Lower leg skin (tissue), 4 donors: ENCODE data around the gene CRY2. TPM values are rescaled to one million over a fixed set of nuclear protein-coding genes. Genes with fewer than 3 reads are reported as not detected.
A peak's percentile ranks its signal among the peaks of the same experiment; 100 is the strongest.

Experiments used
- DNase-seq, 2 donors: peaks; one replicate each; pipeline ENCODE4 v3.0.0-alpha.2; 2019; ENCODE audit warnings: low spot score in 2 of 2
- H3K4me3 ChIP-seq: fragments of 200-600 bp; sonication (generic); 2 replicates; pipeline ENCODE4 v1.5.1; 2017; ENCODE audit warnings: mild to moderate bottlenecking, low read depth; ENCODE audit not compliant: poor library complexity, severe bottlenecking
- POLR2A ChIP-seq, 2 donors: fragments of 450-650 bp; IDR thresholded peaks; one replicate each; pipeline ENCODE4 v1.6.1; 2016 to 2017; ENCODE audit warnings: antibody characterized with exemption in 2 of 2, mild to moderate bottlenecking in 1 of 2, moderate library complexity in 1 of 2
- WGBS, 2 donors: methylation state at CpG; one replicate each; pipeline ENCODE4 v1.1.5; 2018; 5-methylcytosine and 5-hydroxymethylcytosine counted together
- intact Hi-C: fragments of 100-400 bp; cut with DNase I; formaldehyde crosslinking; loops from one replicate; pipeline ENCODE4 v1.15.0; 2023; ENCODE audit warnings: low total_unique reads
- total RNA-seq, 4 donors: library from RNA; depleted of rRNA; stranded (reverse); fragments of >200 nt; gene quantifications; one replicate each; pipeline ENCODE4 v1.1.0, GENCODE V29; 2016
- TF ChIP-seq, protein P1 (sequence below), 3 donors: fragments of 450-650 bp; IDR thresholded peaks; one replicate each; pipeline ENCODE4 v1.5.1; 2016; ENCODE audit warnings: antibody characterized with exemption in 3 of 3, mild to moderate bottlenecking in 3 of 3, moderate library complexity in 2 of 3

The CRY2 gene
- total RNA-seq, 4 donors from 2014 or later, result 59.6 to 92.1 (median 70.1) TPM

DNA sequence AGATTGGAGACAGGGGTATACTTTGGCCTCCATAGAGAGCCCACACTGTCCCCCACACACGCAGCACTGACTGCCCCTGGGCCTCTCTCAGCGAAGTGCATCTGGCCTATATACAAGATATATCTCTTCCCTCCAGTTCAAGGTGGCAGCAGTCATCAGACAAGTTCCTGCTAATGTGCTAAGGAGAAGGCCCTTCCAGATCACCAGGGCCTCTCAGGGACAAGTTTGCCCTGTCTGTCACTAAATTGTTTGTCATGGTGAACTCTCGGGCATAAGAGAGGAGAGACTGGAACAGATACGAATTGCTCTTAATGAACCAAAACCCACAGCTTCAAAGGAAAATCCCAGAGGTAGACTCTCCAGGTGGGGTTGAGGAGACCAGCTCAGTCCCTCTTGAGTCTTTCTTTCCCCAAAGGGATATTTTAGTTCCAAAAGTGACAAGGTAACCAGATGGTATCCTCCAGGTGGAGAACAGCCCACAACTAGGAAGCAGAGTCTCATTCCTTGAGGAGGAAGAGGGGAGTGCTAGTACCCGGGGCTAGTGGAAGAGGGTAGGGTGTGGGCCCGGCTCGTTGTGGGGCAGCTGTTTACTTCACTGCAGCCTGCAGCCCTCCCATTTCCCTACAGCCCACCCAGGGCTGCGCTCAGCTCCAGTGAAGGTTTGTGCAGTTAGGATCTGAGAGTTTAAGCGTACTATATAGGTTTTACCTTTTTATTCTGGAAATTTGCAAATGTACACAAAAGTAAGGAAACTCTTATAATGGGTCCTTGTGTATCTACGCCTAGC is 44.6 kb upstream of the CRY2 start:
- no peak for TF ChIP-seq POLR2A (IDR thresholded peaks at IDR 0.05)
- TF ChIP-seq, protein P1, sequence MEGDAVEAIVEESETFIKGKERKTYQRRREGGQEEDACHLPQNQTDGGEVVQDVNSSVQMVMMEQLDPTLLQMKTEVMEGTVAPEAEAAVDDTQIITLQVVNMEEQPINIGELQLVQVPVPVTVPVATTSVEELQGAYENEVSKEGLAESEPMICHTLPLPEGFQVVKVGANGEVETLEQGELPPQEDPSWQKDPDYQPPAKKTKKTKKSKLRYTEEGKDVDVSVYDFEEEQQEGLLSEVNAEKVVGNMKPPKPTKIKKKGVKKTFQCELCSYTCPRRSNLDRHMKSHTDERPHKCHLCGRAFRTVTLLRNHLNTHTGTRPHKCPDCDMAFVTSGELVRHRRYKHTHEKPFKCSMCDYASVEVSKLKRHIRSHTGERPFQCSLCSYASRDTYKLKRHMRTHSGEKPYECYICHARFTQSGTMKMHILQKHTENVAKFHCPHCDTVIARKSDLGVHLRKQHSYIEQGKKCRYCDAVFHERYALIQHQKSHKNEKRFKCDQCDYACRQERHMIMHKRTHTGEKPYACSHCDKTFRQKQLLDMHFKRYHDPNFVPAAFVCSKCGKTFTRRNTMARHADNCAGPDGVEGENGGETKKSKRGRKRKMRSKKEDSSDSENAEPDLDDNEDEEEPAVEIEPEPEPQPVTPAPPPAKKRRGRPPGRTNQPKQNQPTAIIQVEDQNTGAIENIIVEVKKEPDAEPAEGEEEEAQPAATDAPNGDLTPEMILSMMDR (IDR thresholded peaks at IDR 0.05), result no peak
- intact Hi-C loops, result no loop called here
- 89 to 91% methylated on average over 10 of the region's 10 CpGs for WGBS, 2 donors
- H3K4me3 ChIP-seq, result no peak overlapping the region
- peak in 1 of 2 donors; percentile 77 for DNase-seq

DNA sequence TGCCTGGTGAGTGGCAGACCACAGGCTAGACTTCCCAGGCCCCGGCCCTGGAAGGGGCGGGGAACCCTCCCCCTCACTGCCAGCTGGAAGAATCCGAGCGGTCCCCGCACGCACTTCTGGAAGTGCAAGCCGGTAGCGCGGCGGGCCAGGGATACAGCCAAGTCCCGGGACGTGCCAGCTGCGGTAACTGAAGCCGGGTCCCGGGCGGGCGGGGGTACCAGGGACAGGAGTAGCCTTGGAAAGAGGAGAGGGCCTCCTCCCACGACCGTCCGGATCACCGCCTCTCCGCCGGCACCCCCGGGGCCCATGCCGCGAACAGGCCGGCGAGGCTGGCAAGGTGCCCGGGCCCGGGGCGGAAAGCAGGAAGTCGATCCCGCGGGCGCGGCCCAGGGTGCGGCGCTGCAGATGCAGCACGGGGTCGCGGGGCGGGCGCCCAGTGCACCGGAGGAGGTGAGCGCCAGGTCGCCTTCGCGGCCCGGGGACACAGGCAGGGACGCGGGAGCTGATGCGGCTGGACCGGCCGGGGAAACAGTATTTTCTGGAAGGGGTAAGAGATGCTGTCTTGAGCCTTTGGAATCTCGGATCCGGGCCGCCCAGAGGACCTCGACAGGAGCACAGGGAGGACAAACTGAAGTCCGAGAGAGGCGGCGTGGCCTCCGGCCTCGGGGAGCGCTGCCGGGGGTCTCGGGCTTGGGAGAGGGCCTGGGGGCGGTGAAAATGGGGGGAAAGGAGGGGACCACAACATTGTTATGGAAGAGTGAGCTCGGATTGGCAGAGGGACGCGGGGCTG is 43.1 kb upstream of the CRY2 start:
- no peak for TF ChIP-seq POLR2A (IDR thresholded peaks at IDR 0.05)
- TF ChIP-seq, protein P1 (IDR thresholded peaks at IDR 0.05), result no peak
- 1% methylated on average over 47 to 60 of the region's 70 CpGs for WGBS, 2 donors
- peak overlapping the region; percentile 79 for H3K4me3 ChIP-seq
- intact Hi-C loops, result no loop called here
- DNase-seq, result peak; percentile 69 to 96

DNA sequence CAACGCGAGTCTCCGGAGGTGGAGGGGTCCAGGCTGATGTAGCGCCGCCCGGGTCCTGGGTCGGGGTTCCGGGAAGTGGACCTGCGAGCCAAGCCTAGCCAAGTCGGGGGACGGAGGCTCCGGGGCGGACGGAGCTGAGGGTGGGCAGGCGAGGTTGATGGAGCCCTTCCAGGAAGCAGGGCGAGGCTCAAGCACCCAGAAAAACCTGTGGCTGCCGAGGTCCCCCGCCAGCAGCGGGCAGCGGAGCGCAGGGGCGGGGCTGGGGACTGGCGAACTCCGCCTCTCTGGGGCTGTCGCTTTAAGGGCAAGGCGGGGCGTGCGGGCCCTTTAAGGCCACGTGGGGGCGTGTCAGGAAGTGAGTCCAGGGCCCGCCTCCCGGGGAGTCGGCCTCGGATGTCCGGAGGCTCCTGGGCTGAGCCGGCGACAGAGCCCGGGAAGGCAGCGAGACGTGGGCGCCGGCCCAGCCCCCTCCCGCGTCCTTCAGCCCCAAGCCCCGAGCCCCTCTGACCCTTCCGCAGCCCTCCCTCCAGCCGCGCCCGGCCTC is 42.4 kb upstream of the CRY2 start, which contains the start of gene SLC35C1:
SLC35C1 (plus strand) TSS at position 389 of the 544 bp plus-strand sequence. CDS start 653 bp downstream, outside the sequence.
- intact Hi-C loops, result no loop called here
- no peak for TF ChIP-seq POLR2A (IDR thresholded peaks at IDR 0.05)
- TF ChIP-seq, protein P1 (IDR thresholded peaks at IDR 0.05), result no peak
- DNase-seq, result peak; percentile 96 to 99
- peak within 1 kb of the TSS; percentile 79 for H3K4me3 ChIP-seq
- WGBS, 2 donors, result 0 to 1% methylated on average over 38 to 42 of the region's 49 CpGs

DNA sequence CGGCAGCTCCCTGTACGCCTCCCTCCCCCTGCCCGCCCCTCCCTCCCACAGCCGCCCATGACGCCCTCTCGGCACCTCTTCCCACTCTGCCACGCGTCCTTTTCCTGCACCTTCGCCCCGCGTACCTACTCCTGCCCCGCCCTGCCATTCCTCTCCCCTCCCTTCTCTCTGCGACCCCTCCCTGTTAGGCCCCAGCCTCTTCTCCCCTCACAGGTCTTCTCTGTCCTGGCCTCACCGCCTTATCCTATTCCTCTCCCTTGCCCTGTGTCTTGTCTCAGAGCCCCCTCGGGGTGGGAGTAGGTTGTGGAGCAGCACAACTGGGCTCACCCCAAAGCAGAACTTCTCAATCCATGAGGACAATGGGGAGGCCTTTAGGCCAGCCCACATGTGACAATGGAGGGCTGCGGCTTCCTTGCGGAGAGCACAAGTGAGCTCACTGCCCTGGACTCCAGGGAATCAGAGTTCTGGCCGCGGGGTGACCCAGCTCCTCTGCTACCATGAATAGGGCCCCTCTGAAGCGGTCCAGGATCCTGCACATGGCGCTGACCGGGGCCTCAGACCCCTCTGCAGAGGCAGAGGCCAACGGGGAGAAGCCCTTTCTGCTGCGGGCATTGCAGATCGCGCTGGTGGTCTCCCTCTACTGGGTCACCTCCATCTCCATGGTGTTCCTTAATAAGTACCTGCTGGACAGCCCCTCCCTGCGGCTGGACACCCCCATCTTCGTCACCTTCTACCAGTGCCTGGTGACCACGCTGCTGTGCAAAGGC is 41.8 kb upstream of the CRY2 start:
- DNase-seq, result peak; percentile 30 to 87
- TF ChIP-seq POLR2A (IDR thresholded peaks at IDR 0.05), result no peak
- TF ChIP-seq, protein P1 (IDR thresholded peaks at IDR 0.05), result no peak
- intact Hi-C loops, result no loop called here
- peak overlapping the region; percentile 79 for H3K4me3 ChIP-seq
- WGBS, 2 donors, result 20 to 21% methylated on average over 27 of the region's 29 CpGs
